GM21619 (cell line): ENCODE results near the gene CC2D2A.

Experiments used
- ATAC-seq: cut with Tn5 transposase; IDR thresholded peaks from one replicate; pipeline ENCODE4 v1.9.1; 2021; ENCODE audit not compliant: unreplicated experiment

CC2D2A gene

DNA sequence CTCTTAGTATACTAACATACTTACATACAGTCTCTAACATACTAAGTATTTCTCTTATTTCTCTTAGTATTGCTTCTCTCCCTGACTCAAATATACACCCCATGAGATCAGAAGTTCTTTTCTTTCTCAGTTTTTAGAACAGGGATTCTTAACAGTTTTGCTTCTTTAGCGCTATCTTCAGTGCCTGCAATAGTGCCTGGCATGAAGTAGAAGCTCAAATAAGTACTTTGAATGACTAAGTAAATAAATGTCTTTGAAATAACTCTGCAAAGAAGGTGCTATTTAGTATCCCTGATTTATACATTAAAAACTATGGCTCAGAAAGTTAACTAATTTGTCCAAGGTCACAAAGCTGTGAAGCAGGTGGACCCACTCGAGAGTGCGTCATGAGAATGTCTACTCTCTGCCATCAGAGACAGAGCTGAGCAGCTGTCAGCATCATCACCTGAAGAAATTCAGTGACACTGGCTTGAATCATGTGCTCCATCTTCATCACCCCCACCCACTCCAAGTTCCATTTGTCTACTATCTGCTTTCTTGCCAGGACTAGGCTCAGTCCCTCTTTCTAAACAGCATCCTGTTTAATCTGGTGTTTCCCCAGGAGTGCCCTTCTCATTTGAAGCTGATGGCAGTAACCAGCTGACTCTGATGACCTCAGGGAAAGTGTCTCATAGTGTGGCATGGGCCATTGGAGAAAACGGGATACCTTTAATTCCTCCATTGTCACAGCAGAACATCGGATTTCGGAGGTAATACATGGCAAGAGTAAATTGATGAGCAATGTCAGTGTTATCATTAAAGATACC, 83.1 kb downstream of the CC2D2A start:
- ATAC-seq = no peak

DNA sequence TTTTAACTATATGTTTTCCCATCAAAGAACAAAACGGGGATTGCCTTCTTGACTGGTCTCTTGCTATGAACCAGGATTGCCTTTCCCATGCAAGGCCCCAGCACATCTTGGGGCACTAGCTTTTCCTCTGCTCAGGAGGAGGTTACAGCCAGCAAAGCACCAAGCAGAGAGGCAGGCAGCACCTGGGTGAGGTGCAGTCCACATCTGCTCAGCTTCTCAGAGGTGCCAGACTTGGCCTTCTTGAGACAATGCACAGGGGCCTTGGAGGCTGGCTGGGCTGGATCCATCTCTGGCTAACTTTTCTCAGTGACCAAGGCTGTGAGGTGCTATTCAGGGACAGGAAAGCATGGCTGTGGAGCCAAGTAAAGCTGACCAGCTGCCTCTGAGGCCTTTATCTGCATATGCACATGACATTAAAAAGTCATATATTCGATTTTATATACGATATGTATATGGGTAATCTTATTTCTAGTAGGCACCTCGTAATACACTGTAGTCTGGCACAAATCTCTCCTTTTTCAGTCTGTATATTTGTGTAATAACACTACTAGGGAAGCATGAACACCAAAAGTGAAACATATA, 86.9 kb downstream of the CC2D2A start:
- ATAC-seq = no peak

DNA sequence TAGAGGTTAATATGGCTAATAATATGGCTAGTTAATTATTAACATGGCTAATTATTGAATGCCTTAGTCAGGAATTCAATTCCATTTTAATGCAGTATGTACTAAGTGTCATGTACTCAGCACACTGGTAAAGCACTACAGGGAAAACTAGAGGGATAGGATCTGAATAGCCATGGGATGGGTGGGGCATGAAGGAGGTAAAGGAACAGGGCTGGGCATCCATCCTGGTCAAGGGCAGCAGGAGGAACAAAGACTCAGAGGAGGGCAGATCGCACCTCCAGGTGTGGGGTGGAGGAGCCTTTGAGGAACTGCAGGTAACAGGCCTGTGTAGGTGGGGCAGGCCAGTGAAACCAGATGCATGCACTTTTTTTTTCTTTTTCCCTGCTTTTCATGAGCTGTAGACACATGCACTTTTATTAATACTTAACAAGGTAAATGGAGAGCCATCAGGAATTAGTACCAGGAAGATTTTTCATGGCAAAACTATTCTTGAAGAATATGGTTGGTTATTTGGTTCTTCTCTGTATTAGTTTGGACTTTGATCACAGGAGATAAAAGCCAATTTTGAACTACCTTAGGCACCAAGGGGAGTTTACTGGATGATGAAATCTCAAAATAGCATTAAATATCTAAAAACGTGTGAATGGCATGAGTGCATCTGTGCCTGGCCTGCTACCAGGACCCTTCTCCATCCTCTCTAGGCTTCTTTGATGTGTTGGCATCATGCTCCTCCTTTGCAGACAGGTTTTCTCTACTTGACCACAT, 88.3 kb downstream of the CC2D2A start:
- ATAC-seq = no peak

DNA sequence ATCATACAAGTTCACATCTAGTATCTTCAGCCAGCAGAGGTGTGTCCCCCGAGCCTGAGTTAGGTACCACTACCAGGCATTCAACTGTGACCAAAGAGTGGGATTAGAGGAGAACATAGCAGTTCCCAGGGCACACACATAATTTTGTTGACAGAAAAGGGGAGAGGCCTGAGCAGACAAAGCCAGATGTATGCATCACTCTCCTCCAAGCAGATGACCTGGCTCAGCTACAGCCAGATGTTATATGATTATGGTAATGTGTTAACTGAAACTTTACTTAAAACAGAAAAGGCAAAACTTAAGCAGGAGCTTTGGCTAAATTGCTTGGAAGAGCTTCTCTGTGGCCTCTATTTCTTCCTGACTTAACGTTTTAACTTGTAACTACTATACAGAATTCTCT, 88.9 kb downstream of the CC2D2A start:
- ATAC-seq = no peak

DNA sequence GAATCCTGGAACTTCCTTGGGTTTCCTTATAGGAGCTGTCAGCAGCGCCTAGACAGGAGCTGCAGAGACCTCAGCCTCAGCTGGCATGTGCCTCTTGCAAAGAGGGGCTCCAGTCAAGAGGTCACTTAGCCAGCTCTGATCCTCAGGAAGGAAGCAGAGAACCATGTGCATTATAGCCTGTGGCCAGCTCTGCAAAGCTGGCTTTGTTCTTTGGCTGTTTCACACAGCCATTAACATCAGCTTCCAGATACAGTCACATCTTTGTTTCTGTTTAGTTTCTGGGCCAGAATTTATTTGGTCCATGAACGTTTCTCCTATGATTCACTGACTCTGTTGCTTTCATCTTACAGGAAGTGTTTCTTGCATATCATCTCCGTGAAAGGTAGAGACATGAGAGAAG, 92.4 kb downstream of the CC2D2A start:
- ATAC-seq = no peak

DNA sequence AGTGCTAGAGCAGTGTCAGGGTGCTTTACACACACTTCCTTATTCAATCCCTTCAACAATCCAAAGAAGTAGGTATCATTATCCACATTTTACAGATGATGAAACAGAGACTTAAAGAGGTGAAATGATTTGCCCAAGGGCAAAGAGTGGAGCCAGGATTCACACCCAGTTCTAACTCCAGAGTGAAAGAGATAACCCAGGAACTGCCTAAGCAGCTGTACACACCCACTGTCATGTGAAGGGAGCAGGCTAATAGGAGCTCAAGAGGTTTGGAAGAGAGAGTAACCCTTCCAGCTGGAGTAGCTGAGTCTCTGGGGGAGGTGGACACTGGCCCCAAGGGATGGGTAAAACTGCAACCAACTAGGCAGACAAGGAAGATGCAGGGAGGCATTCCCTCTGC, 92.9 kb downstream of the CC2D2A start:
- no peak for ATAC-seq

DNA sequence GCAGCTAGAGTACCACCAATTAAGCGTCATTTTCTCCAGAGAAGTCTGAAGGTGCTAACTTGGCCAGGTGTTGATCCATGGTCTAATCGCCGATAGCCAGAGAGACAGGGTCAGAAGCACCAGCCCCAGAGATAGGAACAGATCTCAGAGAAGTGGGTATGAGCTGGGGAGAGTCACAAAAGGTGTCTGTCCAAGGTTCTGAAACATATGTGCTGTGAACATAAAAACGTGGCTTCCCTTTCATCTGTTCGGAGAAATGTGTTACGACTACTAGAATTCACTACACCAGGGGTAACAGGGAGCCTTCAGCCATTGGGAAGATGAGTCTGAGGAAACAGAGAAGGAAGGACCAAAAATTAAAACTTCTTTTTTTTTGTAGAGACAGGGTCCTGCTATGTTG, 94.2 kb downstream of the CC2D2A start:
- ATAC-seq = no peak

DNA sequence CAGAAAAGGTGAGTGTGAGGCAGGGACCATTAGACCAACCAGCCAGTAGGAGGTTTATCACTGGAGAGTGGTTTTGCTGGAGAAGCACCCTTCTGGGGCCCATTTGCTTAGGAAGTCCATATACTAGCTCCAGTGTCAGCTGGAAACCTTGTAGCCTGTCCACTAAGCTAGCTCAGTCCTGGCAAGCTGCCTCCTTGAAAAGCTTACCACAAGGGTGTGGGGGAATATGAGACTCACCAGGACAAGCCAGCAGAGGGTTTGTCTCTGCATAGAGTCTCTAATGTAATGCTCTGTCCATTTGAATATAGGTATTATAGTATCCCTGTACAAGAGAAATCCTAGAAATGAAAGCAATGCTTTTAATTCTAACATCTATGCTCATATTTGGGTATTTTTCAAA, 99.1 kb downstream of the CC2D2A start:
- no peak for ATAC-seq

DNA sequence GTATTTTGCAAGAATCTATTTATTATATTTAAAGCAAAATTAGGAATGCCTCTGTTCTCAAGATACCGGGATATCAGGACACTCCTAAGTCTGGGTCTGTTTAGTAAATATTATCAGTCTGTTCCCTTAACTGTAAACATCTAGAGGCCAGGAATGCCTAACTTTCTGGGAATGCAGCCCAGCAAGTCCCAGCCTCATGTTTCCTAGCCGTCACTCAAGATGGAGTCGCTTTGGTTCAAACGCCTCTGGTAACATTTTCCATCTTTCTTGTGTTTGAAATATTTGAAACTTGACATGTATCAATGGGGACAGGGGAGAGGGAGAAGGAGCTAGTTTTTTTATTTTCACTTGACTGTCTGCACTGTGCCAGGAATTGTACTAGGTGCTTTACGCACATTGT, 100.1 kb downstream of the CC2D2A start:
- no peak for ATAC-seq

DNA sequence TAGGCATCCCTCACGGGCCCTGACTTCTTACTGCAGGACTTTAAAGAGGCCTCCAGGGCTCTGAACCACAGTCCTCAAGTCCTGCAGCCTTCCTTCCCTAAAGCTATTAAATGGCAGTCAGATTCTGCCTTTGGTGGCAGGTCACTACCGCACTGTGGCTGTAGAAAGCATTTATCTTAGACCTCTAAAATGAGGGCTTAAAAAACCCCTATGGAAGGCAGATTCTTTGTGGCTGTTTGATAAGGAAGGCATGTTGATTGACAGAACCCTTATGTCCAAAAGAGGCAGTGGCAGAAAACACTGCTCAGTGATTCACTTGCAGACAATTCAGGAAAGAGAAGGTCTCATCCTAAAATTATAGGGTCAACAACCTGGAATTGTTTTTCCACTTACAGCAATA, 106.3 kb downstream of the CC2D2A start:
- ATAC-seq = no peak

DNA sequence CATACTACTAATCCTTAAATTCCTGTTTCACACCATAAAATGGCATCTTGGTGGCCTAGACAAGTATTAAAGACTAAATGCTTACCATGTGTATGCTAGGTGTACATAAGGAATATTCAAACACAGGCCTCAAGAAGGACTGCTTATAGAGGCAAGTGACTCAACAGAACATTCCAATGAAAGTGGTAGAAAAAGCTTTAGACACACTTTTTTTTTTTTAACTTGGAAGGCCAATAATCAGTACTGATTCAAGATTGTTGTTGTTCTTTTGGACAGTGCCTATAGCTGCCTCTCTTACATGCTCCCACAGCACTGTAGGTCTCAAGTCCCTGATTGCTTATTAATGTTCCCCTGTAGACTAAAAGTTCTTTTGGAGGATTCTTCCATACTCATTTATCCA, 107.8 kb downstream of the CC2D2A start:
- ATAC-seq = no peak

DNA sequence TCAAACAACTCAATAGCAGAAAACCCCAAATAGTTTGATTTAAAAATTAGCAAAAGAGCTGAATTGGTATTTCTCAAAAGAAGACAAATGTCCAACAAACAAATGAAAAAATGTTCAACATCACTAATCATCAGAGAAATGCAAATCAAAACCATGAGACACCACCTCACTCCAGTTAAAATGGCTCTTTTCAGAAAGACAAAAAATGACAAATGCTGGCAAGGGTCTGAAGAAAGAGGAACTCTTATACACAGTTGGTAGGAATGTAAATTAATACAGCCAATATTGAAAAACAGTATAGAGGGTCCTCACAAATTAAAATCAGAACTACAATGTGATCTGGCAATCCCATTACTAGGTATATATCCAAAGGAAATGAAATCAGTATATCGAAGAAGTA, 115.1 kb downstream of the CC2D2A start:
- no peak for ATAC-seq

DNA sequence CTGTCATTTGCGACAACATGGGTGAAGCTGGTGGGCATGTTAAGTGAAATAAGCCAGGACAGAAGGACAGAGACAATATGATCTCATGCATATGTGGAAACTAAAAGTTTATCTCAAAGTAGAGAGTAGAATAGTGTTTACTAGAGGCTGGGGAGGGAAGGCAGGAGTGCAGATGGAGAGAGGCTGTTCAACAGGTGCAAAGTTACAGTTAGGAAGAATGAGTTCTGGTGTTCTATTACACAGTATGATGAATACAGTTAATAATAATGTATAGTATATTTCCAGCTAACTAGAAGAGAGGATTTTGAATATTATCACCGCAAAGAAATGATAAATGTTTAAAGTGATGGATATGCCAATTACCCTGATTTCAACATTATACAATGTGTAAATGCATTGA, 115.6 kb downstream of the CC2D2A start:
- ATAC-seq = no peak

DNA sequence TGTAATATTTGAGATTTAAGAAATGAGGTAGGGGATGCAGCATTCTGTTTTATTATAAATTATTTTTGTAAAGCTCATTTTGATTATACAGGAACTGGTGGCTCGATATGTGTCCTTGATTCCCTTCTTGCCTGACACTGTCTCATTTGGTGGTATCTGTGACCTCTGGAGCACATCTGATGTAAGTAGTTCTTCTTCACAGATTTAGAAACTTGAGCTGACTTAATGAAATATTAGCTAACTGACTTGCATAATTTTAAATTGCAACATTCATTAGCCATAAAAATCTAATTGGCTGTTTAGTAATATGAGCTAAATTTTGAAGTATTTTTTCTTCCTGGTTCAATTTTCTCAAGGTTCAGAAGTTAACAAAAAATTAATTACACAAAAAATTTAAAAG, 116.4 kb downstream of the CC2D2A start:
- ATAC-seq = no peak

DNA sequence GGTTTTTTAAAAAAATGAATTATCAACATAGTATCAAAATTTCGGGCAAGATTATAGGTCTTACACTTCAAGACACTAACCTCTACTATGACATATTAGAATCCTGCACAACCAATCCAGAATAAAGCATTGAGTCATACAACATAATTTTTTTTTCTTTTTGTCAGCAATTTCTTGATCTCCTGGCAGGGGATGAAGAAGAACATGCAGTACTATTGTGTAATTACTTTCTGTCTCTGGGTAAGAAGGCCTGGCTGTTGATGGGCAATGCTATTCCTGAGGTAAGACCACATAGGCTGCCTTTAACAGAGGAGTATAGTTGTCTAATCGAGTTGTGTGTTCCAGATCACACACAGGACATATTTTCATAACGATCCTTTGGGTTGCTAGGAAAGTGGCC, 118.0 kb downstream of the CC2D2A start:
- no peak for ATAC-seq

DNA sequence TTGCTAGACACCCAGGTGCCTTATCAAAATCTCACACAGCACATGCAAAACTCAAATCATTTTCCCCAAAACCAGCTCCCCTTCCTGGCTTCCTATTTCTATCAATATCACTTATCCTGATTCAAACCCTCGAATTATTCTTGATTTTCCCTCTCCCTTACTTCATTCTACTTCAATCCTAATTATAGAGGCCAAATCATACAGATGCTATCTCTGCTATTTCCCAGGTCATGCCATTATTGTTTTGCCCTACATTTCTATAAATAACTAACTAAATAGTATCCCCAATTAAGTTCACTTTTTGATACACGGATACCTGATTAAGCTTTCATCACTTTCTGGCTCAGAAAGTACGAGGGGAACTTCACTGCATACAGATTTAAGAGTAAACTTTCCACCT, 123.1 kb downstream of the CC2D2A start:
- ATAC-seq = no peak

DNA sequence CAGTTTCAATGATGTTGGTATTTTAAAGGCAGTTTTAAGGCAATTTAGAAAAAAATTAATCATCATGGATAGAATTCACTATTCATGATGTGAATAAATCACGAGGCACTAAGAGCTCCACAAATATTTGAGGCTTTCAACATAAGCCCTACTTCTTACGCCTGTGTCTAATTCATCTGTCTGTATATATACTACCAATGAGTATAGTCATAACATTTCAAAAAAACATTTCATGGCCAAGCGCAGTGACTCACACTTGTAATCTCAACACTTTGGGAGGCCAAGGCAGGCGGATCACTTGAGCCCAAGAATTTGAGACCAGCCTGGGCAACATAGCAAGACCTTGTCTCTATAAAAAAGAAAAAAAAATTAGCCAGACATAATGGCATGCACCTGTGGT, 129.0 kb downstream of the CC2D2A start:
- ATAC-seq = no peak

DNA sequence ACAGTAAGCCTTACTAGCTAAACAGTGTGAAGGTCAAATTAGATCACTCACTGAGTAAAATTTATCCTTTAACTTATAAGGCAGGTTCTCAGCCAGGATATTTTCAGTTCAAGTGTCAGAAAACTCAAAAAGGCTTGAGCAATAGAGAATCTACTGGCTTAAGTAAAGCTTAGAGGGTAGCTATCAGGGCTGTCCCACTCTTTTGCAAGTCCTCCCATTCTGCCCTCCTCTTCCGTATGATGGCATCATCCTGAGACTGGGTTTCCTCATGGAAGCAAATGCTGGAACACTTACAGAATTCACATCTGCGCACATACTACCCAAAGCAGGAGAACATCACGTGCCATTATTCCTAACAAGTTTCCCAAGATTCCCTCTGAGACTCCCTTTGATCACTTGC, 130.5 kb downstream of the CC2D2A start:
- no peak for ATAC-seq

DNA sequence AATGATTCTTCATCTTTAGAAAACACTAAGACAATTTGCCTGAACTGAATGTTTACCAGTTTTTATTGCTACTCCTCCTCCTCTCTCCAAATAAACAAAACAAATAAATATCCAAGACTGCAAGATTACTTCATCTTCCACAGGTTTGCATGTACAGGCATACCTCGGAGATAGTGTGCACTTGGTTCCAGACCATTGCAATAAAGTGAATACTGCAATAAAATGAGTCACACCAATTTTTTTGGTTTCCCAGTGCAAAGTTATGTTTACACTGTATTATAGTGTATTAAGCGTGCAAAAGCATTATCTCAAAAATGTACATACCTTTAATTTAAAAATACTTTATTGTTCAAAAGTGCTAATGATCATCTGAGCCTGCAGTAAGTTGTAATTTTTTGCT, 132.2 kb downstream of the CC2D2A start:
- no peak for ATAC-seq

DNA sequence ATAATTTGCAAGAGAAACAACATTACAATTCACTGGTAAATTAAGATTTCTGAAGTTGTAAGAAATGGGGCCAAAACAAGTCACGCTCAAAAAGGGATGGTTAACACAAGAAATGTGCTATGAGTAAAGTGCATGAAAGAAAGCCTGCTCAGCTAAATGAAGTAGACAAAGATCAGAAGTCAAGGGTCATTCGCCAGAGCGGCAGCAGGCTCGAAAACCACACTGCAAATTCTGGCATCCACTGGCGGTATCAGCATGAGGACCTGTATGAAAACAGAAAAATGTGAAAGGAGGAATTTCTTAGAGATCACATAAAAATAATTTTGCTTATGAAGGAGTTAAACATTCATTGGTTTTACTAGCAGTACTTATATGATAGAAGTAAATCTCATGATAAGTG, 135.9 kb downstream of the CC2D2A start:
- no peak for ATAC-seq

DNA sequence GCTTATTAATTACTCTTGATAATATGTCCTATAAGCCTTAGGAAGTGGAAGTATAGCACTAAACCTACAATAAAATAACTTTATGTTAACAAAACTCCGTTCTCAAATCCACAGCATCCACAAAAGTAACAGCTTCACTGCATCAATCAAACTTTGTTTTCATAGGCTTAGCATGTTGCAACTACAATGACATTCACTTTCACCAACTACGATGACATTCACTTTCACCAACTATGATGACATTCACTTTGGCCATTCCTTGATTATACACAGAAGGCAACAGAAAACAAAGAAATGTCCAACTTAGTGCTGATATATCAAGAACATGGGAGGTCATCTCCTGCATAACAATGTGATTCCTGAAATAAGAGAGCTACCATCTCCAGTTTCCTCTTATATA, 141.2 kb downstream of the CC2D2A start:
- ATAC-seq = no peak

DNA sequence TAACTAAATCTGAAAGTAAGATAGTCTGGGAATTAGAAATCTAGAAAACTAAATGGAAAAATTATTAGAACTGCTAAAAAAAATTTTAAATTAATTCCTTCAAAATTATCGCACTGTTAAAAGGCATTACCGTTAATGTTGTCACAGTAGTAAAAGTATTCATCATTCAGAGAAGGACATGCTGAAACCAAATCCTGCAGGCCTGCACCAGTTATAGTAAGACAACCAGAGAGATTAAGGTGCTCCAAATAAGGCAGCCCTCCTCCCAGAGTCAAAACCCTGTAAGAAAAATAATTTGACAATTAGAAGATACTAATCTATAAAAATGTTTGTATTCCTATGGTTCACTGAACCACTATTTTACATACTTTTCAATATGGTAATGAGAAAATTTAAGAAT, 142.5 kb downstream of the CC2D2A start:
- no peak for ATAC-seq
